Vagina (tissue), 2 donors: ENCODE results near the gene ZG16.

Experiments
- CTCF ChIP-seq, 3 experiments: fragments of 450-650 bp in 2 of 3; fragments of 200-600 bp in 1 of 3; sonication (generic) in 1 of 3; IDR thresholded peaks; one replicate each; pipeline ENCODE4 v1.5.1; 2017 to 2019; ENCODE audit warnings: antibody characterized with exemption in 3 of 3, mild to moderate bottlenecking in 2 of 3, moderate library complexity in 2 of 3
- POLR2A ChIP-seq, 2 donors: fragments of 450-650 bp; IDR thresholded peaks; one replicate each; pipeline ENCODE4 v1.6.1; 2017; ENCODE audit warnings: antibody characterized with exemption in 2 of 2, mild to moderate bottlenecking in 2 of 2, moderate library complexity in 2 of 2

GRCh38 chr16:29737713-29738112, 40.3 kb upstream of the ZG16 start:
- no peak for TF ChIP-seq CTCF (IDR thresholded peaks at IDR 0.05)
- TF ChIP-seq POLR2A (IDR thresholded peaks at IDR 0.05): no peak
